Hippocampal formation (tissue), 2 donors: Measurements from ENCODE around the gene C6orf47.
"Not testable (repeated sequence)": the region's sequence is repeated elsewhere in the genome, so short reads cannot be mapped to it uniquely, and the experiment has no call there.

Experiments used
- DNase-seq, 2 donors: peaks; one replicate each; lab custom pipeline; 2025; lab: John Stamatoyannopoulos, UW

The C6orf47 gene

GRCh38 chr6:31660381-31661261, at the start of gene C6orf47:
Gene C6orf47, minus strand, starts transcription at chr6:31660778. Its CDS starts 831 bp downstream, at chr6:31659947.
- peak; percentile 64 to 73 for DNase-seq

GRCh38 chr6:31709157-31709556, 48.6 kb upstream of the C6orf47 start:
- DNase-seq: not testable (repeated sequence)

- no peak for DNase-seq
These were observed 47.6 kb upstream of the C6orf47 start for GRCh38 chr6:31708224-31708623.

GRCh38 chr6:31707701-31708100, 47.1 kb upstream of the C6orf47 start:
- DNase-seq: no peak

- DNase-seq: no peak
These were observed 46.0 kb upstream of the C6orf47 start, which contains the start of gene LY6G6F for GRCh38 chr6:31706599-31706998. Gene LY6G6F, plus strand, starts transcription at chr6:31706866. Its CDS starts 41 bp downstream, at chr6:31706907.

GRCh38 chr6:31705931-31706330, 45.4 kb upstream of the C6orf47 start:
- DNase-seq: no peak

GRCh38 chr6:31702819-31703716, 42.5 kb upstream of the C6orf47 start, which contains the start of gene ABHD16A:
Gene ABHD16A, minus strand, starts transcription at chr6:31703324. Its CDS starts 43 bp downstream, at chr6:31703281.
- peak; percentile 94 to 97 for DNase-seq

GRCh38 chr6:31702405-31702818, 41.8 kb upstream of the C6orf47 start:
- DNase-seq: no peak

- no peak for DNase-seq
These were observed 41.3 kb upstream of the C6orf47 start for GRCh38 chr6:31701666-31702404.

GRCh38 chr6:31700740-31701401, 40.3 kb upstream of the C6orf47 start:
- DNase-seq: no peak

GRCh38 chr6:31697555-31697954, 37.0 kb upstream of the C6orf47 start:
- DNase-seq: no peak

GRCh38 chr6:31693535-31693934, 33.0 kb upstream of the C6orf47 start:
- no peak for DNase-seq

GRCh38 chr6:31692886-31693285, 32.3 kb upstream of the C6orf47 start:
- DNase-seq: no peak

GRCh38 chr6:31692353-31692752, 31.8 kb upstream of the C6orf47 start:
- no peak for DNase-seq

- no peak for DNase-seq
These were observed 31.1 kb upstream of the C6orf47 start for GRCh38 chr6:31691564-31692108.

GRCh38 chr6:31691078-31691463, 30.5 kb upstream of the C6orf47 start:
- no peak for DNase-seq

- no peak for DNase-seq
These were observed 29.9 kb upstream of the C6orf47 start for GRCh38 chr6:31690231-31691077.

- DNase-seq: no peak
These were observed 28.9 kb upstream of the C6orf47 start for GRCh38 chr6:31689249-31690110.
